PFSK-1 (cell line): Measurements from ENCODE around the gene SEMA6C.

Source experiments
- FOXP2 ChIP-seq: optimal IDR thresholded peaks from 2 replicates; pipeline ENCODE3; 2011; ENCODE audit warnings: borderline replicate concordance, control low read depth, inconsistent platforms; ENCODE audit not compliant: insufficient read depth; ENCODE audit errors: extremely low read length, extremely low read depth
- POLR2AphosphoS5 ChIP-seq: IDR thresholded peaks from 2 replicates; pipeline ENCODE4 v1.6.1; 2012; ENCODE audit warnings: low read depth, mild to moderate bottlenecking, control low read depth, low read length, moderate library complexity
- REST ChIP-seq, 2 experiments: IDR thresholded peaks; 2 replicates each; pipeline versions ENCODE4 v1.6.1 to v1.8.0; 2011 to 2012; ENCODE audit warnings: low read depth in 2 of 2, low read length in 2 of 2, control low read depth in 1 of 2, inconsistent platforms in 1 of 2, mild to moderate bottlenecking in 1 of 2, moderate library complexity in 1 of 2; ENCODE audit not compliant: insufficient read depth in 1 of 2
- SIN3A ChIP-seq: IDR thresholded peaks from 2 replicates; pipeline ENCODE4 v1.6.1; 2012; ENCODE audit warnings: mild to moderate bottlenecking, low read length, moderate library complexity, borderline replicate concordance; ENCODE audit not compliant: insufficient read depth
- TAF1 ChIP-seq: IDR thresholded peaks from 2 replicates; pipeline ENCODE4 v1.6.1; 2012; ENCODE audit warnings: low read length, control low read depth, borderline replicate concordance; ENCODE audit not compliant: insufficient read depth

SEMA6C gene

GRCh38 chr1:151131701-151132334, 14.6 kb downstream of the SEMA6C start:
- TF ChIP-seq POLR2AphosphoS5 (no peak), TAF1 (no peak), SIN3A (no peak), REST (IDR thresholded peaks at IDR 0.05; ENCODE audit: insufficient read depth in 1 of 2, low read depth in 2 of 2, low read length in 2 of 2) (no peak), FOXP2 (no peak)

DNA sequence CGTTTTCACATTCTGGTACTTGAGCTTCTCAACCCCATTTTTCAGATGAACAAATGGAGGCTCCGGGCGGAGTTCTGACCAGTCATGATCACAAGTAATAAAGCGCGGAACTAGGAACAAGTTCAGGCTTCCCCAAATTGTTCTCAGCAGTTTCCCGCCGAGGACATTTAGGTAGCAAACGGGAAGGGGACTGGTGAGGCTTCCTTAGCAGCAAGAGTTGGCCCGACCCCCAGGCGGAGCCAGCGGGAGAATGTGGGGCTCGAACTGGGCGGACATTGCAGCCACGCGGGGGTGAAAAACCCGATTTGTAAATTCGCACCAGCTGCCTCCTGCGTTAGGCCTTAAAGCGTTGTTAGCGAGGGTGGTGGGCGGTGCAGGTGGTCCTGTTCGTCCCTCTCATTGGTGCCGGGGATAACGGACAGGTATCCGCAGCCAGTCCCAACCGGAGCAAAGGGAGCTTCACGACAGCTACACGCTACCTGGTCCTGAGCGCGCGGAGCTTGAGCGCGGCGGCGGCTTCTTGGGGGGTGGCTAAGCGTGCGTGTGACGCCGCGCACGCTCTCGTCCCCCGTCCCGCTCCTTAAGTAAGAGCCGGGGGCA, 15.3 kb downstream of the SEMA6C start:
- TF ChIP-seq REST (IDR thresholded peaks at IDR 0.05; ENCODE audit: insufficient read depth in 1 of 2, low read depth in 2 of 2, low read length in 2 of 2) (no peak), SIN3A (no peak), POLR2AphosphoS5 (no peak), FOXP2 (no peak), TAF1 (no peak)

GRCh38 chr1:151128800-151129199, 17.6 kb downstream of the SEMA6C start:
- TF ChIP-seq FOXP2 (no peak), REST (IDR thresholded peaks at IDR 0.05; ENCODE audit: insufficient read depth in 1 of 2, low read depth in 2 of 2, low read length in 2 of 2) (no peak), POLR2AphosphoS5 (no peak), TAF1 (no peak), SIN3A (no peak)

DNA sequence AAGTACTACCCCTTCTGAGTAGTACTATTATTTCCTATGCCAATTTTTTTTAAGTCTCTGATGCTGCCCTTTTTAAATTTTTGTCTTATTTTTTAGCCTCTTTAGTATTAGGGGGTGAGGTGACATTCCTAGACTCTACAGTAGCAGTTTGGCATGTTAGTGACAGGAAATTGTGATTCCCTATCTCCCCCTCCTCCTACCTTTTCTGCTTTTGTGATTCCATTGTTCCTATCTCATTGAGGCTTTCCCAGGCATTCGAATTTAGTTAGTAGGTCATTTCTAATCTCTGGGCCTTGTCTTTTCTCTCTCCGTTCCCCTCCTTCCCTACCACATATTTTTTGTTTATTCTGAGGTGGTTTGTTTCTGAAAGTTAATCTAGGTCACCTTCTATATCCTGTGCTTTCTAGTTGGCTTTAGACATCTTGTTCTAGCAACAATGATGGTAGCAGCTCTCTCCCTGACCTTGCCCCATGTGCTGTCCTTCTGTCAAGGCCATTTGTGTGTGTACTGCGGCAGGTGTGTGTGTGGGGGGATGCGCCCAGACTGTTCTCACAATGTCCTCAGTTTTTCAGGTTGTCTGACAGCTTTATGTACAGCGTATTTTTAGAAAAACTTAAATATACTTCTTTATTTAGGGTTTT, 21.5 kb downstream of the SEMA6C start:
- TF ChIP-seq POLR2AphosphoS5 (no peak), REST (IDR thresholded peaks at IDR 0.05; ENCODE audit: insufficient read depth in 1 of 2, low read depth in 2 of 2, low read length in 2 of 2) (no peak), FOXP2 (no peak), TAF1 (no peak), SIN3A (no peak)

- TF ChIP-seq FOXP2 (no peak), POLR2AphosphoS5 (no peak)
Measured at GRCh38 chr1:151113877-151114276, 32.6 kb downstream of the SEMA6C start.
